Activated CD4-positive, alpha-beta T cell treated with anti-CD3 and anti-CD28 coated beads, Interleukin-10, Interleukin-2, amounts not matched to agents 100 ng/mL and 50 ng/mL, durations not matched to agents 16 hours and 8 hours (primary cell): Measurements from ENCODE around the gene TMPO.
A peak's percentile ranks its signal among the peaks of the same experiment; 100 is the strongest.
"Not testable (repeated sequence)": the region's sequence is repeated elsewhere in the genome, so short reads cannot be mapped to it uniquely, and the experiment has no call there.

Experiments used
- DNase-seq: peaks from one replicate; pipeline ENCODE4 v3.0.0-alpha.2; 2020

TMPO gene

DNA sequence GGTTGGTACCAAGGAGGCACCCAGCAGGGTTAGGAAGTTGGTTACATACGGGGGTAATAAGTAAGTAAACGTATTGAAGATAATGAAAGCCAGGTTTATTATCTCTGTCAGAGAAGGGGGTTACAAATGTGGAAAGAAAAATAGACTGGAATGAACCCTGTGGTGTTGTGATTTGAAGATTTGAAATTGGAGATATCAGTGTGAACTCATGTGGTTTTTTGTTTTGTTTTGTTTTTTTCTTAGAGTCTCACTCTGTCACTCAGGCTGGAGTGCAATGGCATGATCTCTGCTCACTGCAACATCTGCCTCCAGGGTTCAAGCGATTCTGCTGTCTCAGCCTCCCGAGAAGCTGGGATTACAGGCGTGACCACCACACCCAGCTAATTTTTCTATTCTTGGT is 64.0 kb downstream of the TMPO start:
- DNase-seq, result no peak

DNA sequence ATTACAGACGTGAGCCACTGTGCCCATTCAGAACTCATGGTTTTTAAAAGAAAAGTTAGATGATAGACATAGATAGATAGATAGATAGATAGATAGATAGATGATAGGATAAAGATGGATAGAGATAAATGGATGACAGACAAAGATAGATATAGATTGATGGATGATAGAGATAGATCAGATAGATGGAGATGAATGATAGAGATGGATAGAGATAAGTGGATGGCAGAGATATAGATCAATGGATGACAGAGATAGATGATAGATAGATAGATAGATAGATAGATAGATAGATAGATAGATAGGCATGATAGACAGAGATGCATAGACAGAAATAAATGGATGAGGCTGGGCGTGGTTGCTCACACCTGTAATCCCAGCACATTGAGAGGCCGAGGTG is 64.4 kb downstream of the TMPO start:
- no peak for DNase-seq

DNA sequence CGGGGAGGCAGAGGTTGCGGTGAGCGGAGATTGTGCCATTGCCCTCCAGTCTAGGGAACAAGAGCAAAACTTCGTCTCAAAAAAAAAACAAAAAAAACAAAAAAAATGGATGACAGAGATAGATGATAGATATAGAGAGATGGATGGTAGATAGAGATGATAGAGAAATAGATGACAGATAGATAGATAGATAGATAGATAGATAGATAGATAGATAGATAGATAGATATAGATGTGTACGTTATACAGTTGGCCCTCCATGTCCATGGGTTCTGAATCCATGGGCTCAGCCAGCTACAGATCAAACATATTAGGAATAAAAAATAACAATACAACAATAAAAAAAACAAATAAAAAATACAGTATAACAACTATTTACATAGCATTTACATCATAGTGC is 65.3 kb downstream of the TMPO start:
- DNase-seq, result no peak

DNA sequence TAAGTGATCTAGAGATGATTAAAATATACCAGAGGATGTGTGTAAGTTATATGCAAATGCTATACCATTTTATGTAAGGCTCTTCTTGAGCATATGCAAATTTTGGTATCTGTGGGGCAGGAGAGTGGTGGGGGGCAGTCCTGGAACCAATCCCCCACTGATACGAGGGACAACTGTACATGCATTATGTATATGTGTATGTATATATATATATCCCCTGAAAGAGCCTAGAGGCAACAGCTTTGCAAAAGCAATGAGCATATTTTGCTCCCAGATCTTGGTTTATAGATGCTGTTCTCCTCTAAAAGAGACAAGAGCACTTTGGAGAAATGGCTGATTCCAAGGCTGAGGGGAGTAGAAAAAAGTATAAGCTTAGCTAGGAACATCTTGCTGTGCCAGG is 65.7 kb downstream of the TMPO start:
- DNase-seq, result no peak

DNA sequence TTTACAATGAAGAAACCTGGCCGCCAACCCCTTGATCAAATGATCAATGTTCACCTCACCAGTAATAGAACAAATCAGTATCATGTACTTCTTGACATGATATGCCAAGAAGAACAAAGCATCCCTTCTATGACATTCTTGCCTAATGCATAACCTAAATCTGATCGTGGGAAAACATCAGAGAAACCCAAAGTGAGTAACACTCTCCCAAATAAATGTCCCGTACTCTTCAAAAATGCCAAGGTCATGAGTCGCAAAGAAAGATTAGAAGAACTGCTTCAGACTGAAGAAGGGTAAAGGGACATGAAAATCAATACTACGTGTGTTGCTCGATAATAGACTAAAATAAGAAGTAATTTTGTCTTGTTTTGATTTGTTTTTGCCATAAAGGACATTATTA is 66.7 kb downstream of the TMPO start:
- no peak for DNase-seq

DNA sequence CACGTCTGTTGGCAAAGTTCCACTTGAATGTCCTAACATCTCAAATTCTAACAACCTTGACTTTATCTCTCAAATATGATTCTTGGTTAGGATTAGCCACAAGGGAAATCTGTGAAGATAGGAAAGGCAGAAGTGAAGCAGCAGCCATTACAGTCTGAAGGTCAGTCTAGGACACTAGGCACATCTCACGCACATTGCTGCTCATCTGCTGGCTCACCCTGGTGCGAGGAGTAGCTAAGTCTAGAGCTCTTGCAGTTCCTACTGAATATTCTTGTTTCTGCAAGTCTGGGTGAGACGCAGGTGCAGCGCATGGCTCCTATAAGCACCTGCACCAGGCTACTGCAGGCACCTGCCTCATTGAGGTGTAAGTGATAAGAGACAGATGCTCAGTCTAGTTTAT is 71.7 kb downstream of the TMPO start:
- no peak for DNase-seq

DNA sequence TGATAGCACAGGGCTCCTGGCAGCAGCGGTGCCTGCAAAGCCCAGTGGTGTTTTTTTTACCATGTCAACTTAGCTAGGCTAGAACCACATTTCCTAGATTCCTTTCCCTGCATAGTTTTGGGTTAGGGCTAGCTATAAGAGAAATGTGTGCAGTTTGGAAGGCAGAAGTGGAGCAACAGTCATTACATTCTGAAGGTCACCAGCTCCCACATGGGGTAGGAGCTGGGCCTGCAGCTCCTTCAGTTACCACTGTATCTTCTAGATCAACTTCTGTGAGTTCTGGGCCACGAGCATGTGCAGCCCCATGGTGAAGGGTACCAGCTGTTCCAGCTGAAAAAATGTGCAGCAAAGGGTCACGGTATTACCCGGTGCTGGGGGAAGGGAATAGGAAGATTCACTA is 75.8 kb downstream of the TMPO start:
- DNase-seq, result no peak

DNA sequence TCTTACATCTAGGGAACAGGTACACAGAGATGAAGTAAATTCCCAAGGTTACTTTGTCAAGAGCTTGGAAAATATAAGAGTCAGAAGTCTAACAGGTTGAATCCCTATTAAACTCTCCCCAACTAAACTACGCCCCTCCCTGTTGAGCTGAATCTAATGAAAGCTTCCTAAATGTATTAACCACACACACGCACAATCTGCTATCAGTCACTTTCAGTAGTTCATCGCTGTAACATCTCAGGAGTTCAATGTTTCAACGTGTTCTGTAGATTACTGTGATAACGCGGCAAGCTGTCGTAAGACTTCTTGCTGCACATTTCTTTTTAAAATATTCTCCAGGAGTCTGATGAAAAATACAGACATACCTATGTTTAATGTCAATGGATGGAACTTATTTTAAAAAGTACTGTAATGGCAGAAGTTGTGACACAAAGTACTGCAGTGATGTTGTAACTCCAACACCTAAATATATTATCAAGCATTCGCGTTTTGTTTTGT is 77.5 kb downstream of the TMPO start:
- DNase-seq, result peak; percentile 40

DNA sequence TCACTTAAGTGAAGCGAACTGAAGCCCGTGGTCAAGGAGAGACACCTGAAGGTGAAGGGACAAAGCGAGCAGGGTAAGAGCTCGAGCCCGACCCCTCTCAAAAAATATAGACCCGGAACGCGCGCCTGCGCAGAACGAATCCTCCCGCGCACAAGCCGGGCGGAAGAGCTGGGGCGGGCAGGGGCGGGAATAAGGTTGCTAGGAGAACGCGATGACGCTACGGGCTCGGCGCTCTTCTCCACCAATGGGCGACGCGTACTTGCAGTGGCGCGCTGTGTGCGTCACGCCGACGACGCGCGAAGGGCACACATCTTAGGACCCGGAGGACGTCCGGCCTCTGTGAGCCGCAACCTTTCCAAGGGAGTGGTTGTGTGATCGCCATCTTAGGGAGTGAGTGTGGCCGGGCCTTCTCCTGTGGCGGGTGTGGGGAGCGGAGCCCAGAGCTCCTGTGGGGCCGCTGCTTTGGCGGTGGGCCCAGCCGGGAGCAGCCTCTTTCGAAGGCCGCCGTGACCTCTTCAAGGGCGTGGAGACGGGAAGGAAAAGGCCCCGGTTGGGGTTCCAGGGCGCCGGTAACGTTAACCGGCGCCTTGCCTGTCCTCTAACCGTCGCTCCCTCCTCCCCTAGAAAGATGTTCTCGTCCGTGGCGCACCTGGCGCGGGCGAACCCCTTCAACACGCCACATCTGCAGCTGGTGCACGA is 78.1 kb downstream of the TMPO start, which contains the start of gene SLC25A3:
Gene SLC25A3 (plus strand): TSS at position 336 of the 699 bp plus-strand sequence. CDS start 293 bp downstream, at position 629.
- peak; percentile 98 for DNase-seq

DNA sequence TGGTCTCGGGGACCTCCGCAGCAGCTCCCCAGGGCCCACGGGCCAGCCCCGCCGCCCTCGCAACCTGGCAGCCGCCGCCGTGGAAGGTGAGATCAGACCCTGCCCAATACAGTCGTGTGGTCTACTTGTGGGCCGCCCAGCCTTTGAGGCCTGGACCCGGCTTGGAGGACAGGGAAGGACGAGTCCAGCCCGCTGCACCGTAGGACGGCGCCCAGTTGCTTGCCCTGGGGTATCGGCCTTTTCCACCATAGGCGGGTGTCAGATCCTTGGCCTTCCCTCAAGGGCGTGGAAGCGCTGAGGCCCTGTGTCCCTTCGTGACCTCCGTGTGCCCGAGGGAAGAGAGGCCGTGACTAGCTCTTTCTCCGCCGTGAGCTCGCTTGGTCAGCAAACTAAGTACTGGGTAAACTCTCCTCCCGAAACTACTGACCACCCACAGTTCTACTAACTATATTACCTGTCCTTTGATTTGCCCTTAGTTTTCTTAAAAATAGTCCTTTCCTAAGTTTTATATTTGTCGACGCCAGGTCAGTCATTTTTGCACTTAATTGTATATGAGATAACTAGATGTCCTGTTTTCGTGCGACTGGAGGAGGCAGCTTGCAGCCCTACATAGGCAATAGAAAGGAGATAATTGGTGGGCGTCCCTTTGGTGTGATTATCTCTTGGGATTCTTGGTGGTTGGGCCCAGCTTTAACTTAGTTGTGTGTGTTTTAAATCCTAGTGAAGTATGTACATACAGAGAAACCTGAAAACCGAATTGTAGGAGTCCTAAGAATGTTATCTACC is 78.9 kb downstream of the TMPO start:
- no peak for DNase-seq

DNA sequence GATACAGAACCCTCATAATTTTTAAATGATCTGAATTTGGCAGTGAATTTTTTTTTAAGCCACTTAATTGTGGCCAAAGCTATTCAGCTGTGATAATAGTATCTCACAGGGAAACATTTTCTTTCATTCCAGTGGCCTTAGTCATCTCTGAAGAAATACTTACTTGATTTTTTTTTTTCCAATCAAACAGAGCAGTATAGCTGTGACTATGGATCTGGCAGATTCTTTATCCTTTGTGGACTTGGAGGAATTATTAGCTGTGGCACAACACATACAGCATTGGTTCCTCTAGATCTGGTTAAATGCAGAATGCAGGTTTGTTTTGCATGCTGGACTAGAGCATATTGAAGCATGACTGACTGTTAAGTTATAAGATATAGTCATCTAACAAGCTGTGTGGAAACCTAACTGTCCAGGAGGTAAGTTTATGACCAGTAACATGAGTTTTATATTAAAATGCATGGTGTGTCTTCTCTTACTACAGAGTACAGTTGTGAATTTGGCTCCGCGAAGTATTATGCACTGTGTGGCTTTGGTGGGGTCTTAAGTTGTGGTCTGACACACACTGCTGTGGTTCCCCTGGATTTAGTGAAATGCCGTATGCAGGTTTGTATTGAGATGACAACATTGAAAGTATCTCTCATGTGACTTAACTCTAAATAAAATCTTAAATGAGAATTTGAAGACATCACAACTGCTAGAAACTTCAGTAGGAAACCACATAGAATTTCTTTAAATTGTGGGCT is 80.0 kb downstream of the TMPO start:
- DNase-seq, result peak; percentile 46

DNA sequence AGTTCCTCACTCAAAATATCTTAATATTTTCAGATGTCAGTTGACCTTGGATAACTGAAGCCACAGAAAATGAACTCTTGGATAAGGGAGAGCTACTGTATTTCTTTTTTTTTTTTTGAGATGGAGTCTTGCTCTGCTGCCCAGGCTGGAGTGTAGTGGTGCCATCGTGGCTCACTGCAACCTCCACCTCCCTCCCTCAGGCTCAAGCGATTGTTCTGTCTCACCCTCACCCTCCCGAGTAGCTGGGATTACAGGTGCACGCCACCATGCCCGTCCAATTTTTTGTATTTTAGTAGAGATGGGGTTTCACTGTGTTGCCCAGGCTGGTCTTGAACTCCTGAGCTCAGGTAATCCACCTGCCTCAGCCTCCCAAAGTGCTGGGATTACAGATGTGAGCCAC is 81.9 kb downstream of the TMPO start:
- DNase-seq, result not testable (repeated sequence)
